ENCODE results near the gene EIF4E3. TPM values are rescaled to one million over a fixed set of nuclear protein-coding genes. Genes with fewer than 3 reads are reported as not detected.

EIF4E3 gene
- total RNA-seq, 4 donors from 2014 or later, result 11.2 to 23.8 (median 16.0) TPM

DNA sequence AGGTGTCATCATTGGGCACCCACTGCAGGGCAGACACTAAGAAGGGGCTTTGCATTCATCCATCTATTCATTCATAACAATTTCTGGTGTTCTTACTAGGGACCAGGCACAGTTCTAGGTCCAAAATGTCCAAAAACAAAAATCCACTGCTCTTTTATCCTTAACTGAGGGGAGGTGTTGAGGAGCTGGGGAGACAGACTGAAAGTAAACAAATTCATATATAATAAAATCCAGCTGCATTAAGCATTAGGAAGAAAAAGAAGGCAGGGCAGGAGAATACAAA, 1.1 kb downstream of the EIF4E3 start:
- peak overlapping the region; percentile 52 to 84 (median 67) for H3K4me3 ChIP-seq
- H3K9me3 ChIP-seq, result no peaks in the 10 kb centered on the region
- peak overlapping the region; percentile 42 to 88 (median 67) for H3K27ac ChIP-seq
- H3K36me3 ChIP-seq, result no peaks in the 10 kb centered on the region
- H3K27me3 ChIP-seq, result no peaks in the 10 kb centered on the region
- peaks cover 0 to 25% (median 6%) of the 10 kb centered on the region in 4 donors for H3K4me1 ChIP-seq
- TF ChIP-seq EP300 (IDR thresholded peaks at IDR 0.05) (no peak), POLR2A (IDR thresholded peaks at IDR 0.05) (no peak)
- TF ChIP-seq, protein P1, sequence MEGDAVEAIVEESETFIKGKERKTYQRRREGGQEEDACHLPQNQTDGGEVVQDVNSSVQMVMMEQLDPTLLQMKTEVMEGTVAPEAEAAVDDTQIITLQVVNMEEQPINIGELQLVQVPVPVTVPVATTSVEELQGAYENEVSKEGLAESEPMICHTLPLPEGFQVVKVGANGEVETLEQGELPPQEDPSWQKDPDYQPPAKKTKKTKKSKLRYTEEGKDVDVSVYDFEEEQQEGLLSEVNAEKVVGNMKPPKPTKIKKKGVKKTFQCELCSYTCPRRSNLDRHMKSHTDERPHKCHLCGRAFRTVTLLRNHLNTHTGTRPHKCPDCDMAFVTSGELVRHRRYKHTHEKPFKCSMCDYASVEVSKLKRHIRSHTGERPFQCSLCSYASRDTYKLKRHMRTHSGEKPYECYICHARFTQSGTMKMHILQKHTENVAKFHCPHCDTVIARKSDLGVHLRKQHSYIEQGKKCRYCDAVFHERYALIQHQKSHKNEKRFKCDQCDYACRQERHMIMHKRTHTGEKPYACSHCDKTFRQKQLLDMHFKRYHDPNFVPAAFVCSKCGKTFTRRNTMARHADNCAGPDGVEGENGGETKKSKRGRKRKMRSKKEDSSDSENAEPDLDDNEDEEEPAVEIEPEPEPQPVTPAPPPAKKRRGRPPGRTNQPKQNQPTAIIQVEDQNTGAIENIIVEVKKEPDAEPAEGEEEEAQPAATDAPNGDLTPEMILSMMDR (IDR thresholded peaks at IDR 0.05), result no peak
- no peak for DNase-seq (ENCODE audit: low spot score in 2 of 2)

DNA sequence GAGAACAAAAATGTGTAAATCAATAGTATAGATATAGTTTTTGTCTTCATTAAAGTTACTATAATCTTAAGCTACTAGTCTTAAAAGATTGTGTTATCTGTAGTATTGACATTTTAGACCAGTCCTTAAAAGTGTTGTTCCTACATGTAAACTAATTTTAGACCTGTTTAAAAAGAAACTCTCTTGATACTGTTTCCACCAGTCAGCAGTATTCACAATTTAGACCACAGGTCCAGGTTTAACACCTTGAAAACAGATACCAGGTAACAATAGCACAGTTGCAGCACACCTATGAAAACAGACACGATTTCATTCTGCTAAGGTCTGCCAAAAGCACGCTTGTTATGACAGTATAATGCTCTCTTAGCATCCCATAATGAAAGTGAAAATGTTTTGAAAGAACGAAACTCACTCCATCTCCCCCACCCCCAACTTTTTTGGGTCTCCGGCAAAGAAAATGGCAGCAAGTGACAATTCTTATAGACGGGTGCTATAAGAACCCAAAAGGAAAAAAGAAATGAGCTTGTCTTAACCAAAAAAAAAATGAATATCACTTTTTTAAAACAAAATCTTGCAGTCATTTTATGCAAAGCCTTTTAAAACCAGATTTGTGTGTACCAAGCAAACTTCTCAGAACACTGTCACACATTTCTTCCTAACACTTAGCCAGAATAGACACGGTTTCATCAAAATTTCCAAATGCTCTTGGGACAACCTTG, 1.6 kb downstream of the EIF4E3 start:
- DNase-seq (ENCODE audit: low spot score in 2 of 2), result no peak
- 53 to 60% methylated on average over 6 of the region's 6 CpGs for WGBS, 2 donors
- H3K4me3 ChIP-seq, result peak overlapping the region; percentile 52 to 84 (median 67)
- H3K4me1 ChIP-seq, result peaks cover 0 to 25% (median 6%) of the 10 kb centered on the region in 4 donors
- TF ChIP-seq POLR2A (IDR thresholded peaks at IDR 0.05), result no peak
- TF ChIP-seq, protein P1 (IDR thresholded peaks at IDR 0.05), result no peak
- no peak for TF ChIP-seq EP300 (IDR thresholded peaks at IDR 0.05)
- no peaks in the 10 kb centered on the region for H3K9me3 ChIP-seq
- no peaks in the 10 kb centered on the region for H3K27me3 ChIP-seq
- peak overlapping the region in 2 of 4 donors; percentile 84 to 88 for H3K27ac ChIP-seq
- H3K36me3 ChIP-seq, result no peaks in the 10 kb centered on the region

DNA sequence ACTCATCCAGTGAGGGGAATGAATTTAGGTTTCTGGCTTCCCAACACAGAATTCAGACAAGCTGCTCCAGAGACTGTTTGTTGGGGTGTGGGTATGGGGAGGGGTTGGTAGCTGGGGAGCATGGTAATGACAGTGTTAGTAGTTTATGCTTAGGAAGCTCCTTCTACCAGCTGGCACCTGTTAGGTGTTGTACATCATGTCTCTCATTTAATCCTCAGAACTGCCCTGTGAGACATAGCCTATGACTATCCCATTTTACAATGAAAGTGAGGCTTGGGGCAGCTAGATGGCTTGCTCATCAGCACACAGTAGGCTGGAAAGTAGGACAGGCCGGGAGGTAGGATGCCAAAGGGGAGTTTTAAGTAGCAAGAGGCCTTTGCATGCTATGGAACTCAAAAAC, 2.5 kb downstream of the EIF4E3 start:
- TF ChIP-seq EP300 (IDR thresholded peaks at IDR 0.05) (no peak), POLR2A (IDR thresholded peaks at IDR 0.05) (no peak)
- TF ChIP-seq, protein P1 (IDR thresholded peaks at IDR 0.05), result no peak
- no peak overlapping the region for H3K4me3 ChIP-seq
- H3K27ac ChIP-seq, result no peak overlapping the region
- no peaks in the 10 kb centered on the region for H3K36me3 ChIP-seq
- no peak for DNase-seq (ENCODE audit: low spot score in 2 of 2)
- no peaks in the 10 kb centered on the region for H3K9me3 ChIP-seq
- peaks cover 0 to 25% (median 6%) of the 10 kb centered on the region in 4 donors for H3K4me1 ChIP-seq
- H3K27me3 ChIP-seq, result no peaks in the 10 kb centered on the region
- 94 to 100% methylated on average over 1 of the region's 1 CpG for WGBS, 2 donors

DNA sequence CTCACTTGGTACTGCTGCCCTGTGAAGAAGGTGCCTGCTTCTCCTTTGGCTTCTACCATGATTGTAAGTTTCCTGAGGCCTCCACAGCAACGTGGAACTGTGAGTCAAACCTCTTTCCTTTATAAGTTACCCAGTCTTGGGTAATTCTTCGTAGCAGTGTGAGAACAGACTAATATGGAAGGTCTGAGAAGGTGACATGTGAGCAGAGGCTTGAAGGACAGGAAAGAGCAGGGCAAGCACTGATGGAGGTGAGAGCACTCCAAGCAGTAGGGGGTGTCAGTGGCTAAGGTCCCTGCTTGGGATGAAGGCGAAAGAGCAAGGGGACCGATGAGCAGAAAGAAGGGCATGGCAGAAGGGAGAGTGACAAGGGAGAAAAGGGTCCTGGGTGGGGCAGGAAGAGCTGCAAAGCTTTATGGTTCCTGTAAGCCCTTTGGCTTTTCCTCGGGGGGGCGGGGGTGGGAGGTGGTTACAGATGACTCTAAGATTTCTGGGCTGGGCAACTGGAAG, 3.5 kb downstream of the EIF4E3 start:
- Histone ChIP-seq H3K27ac (no peak overlapping the region), H3K36me3 (no peaks in the 10 kb centered on the region), H3K4me1 (peaks cover 0 to 25% (median 6%) of the 10 kb centered on the region in 4 donors), H3K27me3 (no peaks in the 10 kb centered on the region), H3K9me3 (no peaks in the 10 kb centered on the region), H3K4me3 (no peak overlapping the region)
- TF ChIP-seq, protein P1 (IDR thresholded peaks at IDR 0.05), result no peak
- TF ChIP-seq POLR2A (IDR thresholded peaks at IDR 0.05), result no peak
- no peak for TF ChIP-seq EP300 (IDR thresholded peaks at IDR 0.05)
- WGBS, 2 donors, result 82 to 89% methylated on average over 6 of the region's 6 CpGs
- no peak for DNase-seq (ENCODE audit: low spot score in 2 of 2)

DNA sequence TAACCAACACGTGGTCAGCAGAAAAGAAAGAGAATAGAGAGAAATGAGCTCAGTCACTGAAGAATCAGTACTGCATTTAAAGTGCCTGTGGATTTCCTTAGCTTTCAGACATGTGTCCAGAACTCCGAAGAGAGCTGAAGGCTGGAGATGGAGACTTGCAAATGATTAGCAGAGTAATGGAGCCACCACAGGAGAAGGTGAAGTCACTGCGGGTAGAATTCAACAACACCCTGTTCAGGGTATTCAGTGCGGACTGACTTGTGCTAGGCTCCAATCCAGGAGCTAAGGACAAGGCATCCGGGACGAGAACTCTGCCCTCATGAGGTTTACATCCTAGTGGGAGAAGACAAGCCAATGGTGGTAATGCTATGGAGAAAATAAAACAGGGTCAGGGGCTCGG, 4.2 kb downstream of the EIF4E3 start:
- Histone ChIP-seq H3K27ac (no peak overlapping the region), H3K4me3 (no peak overlapping the region), H3K9me3 (no peaks in the 10 kb centered on the region), H3K27me3 (no peaks in the 10 kb centered on the region), H3K4me1 (peaks cover 0 to 21% (median 6%) of the 10 kb centered on the region in 4 donors), H3K36me3 (no peaks in the 10 kb centered on the region)
- TF ChIP-seq, protein P1 (IDR thresholded peaks at IDR 0.05), result no peak
- TF ChIP-seq POLR2A (IDR thresholded peaks at IDR 0.05) (no peak), EP300 (IDR thresholded peaks at IDR 0.05) (no peak)
- no peak for DNase-seq (ENCODE audit: low spot score in 2 of 2)
- WGBS, 2 donors, result 90 to 92% methylated on average over 7 of the region's 7 CpGs
